Neural progenitor cell (in vitro differentiated cells): ENCODE measurements around the gene PCDH15.

Source experiments
- CTCF ChIP-seq: fragments of 200-600 bp; sonication (generic); IDR thresholded peaks from 2 replicates; pipeline ENCODE4 v1.5.1; 2017; ENCODE audit warnings: antibody characterized with exemption, mild to moderate bottlenecking
- EZH2 ChIP-seq: fragments of 200-600 bp; sonication (generic); IDR thresholded peaks from 2 replicates; pipeline ENCODE4 v1.6.1; 2017; ENCODE audit warnings: antibody characterized with exemption, mild to moderate bottlenecking, moderate library complexity
- EZH2phosphoT487 ChIP-seq: fragments of 200-600 bp; sonication (generic); IDR thresholded peaks from 2 replicates; pipeline ENCODE4 v1.6.1; 2017; ENCODE audit warnings: antibody characterized with exemption

- no peak for TF ChIP-seq CTCF
- no peak for TF ChIP-seq EZH2phosphoT487
- no peak for TF ChIP-seq EZH2
Measured at GRCh38 chr10:54503863-54504262, 297.2 kb downstream of the PCDH15 start.
